Sigmoid colon (tissue), 7 donors: ENCODE data around the gene PCK1. TPM values are rescaled to one million over a fixed set of nuclear protein-coding genes. Genes with fewer than 3 reads are reported as not detected.

ENCODE experiments used
- DNase-seq: peaks from one replicate; pipeline ENCODE4 v3.0.0-alpha.2; 2019
- H3K27ac ChIP-seq, 4 donors: fragments of 200-600 bp; sonication (generic); one replicate each; pipeline ENCODE4 v1.5.1; 2016 to 2019; ENCODE audit warnings: mild to moderate bottlenecking in 1 of 4
- H3K27me3 ChIP-seq, 3 donors: fragments of 200-600 bp; sonication (generic); one replicate each; pipeline ENCODE4 v1.5.1; 2019; ENCODE audit warnings: mild to moderate bottlenecking in 1 of 3
- H3K36me3 ChIP-seq, 4 donors: fragments of 200-600 bp; sonication (generic); one replicate each; pipeline ENCODE4 v1.5.1; 2016 to 2019
- H3K4me1 ChIP-seq, 4 donors: fragments of 200-600 bp; sonication (generic); one replicate each; pipeline ENCODE4 v1.5.1; 2017 to 2019
- H3K4me3 ChIP-seq, 4 donors: fragments of 200-600 bp; sonication (generic); one replicate each; pipeline ENCODE4 v1.5.1; 2017 to 2019; ENCODE audit warnings: mild to moderate bottlenecking in 2 of 4, moderate library complexity in 1 of 4
- H3K9me3 ChIP-seq, 4 donors: fragments of 200-600 bp in 3 of 4; sonication (generic) in 3 of 4; one replicate each; pipeline versions ENCODE4 v1.5.1 to v1.6.1; 2013 to 2019
- EP300 ChIP-seq, 4 donors: sonication (generic); formaldehyde crosslinking; IDR thresholded peaks; one replicate each; pipeline ENCODE4 v1.6.1; 2017; ENCODE audit warnings: antibody characterized with exemption in 4 of 4
- POLR2A ChIP-seq, 2 donors: fragments of 450-650 bp; IDR thresholded peaks; one replicate each; pipeline ENCODE4 v1.6.1; 2016; ENCODE audit warnings: antibody characterized with exemption in 2 of 2, mild to moderate bottlenecking in 2 of 2, moderate library complexity in 2 of 2
- POLR2AphosphoS5 ChIP-seq, 4 donors: sonication (generic); formaldehyde crosslinking; IDR thresholded peaks; one replicate each; pipeline ENCODE4 v1.6.1; 2017; ENCODE audit warnings: antibody characterized with exemption in 4 of 4
- WGBS, 2 donors: extraction: QIAGEN DNeasy Blood & Tissue Kit; methylation state at CpG; one replicate each; pipeline ENCODE4 v1.1.7; 2013; 5-methylcytosine and 5-hydroxymethylcytosine counted together
- intact Hi-C: fragments of 100-400 bp; cut with DNase I; formaldehyde crosslinking; loops from one replicate; pipeline ENCODE4 v1.15.1; 2023
- polyA plus RNA-seq, 3 donors: library from polyadenylated mRNA; stranded (reverse); fragments of 200-250 nt; gene quantifications; one replicate each; pipeline ENCODE4 v1.2.3, GENCODE V29; 2013
- total RNA-seq, 4 donors: library from RNA; depleted of rRNA; stranded (reverse); fragments of >200 nt; gene quantifications; one replicate each; pipeline ENCODE4 v1.1.0, GENCODE V29; 2016
- TF ChIP-seq, protein P1 (sequence below), 4 experiments: fragments of 450-650 bp in 3 of 4; fragments of 200-600 bp in 1 of 4; IDR thresholded peaks; one replicate each; pipeline ENCODE4 v1.5.1; 2016 to 2019; ENCODE audit warnings: antibody characterized with exemption in 4 of 4, mild to moderate bottlenecking in 3 of 4, moderate library complexity in 2 of 4
- donor health status: healthy with polysubstance abuse.
- donor health status: Bipolar disorder and iron deficiency.
- donor health status: healthy.

PCK1 gene
- total and polyA plus RNA-seq, 7 donors, result 0.33 to 334 (median 7.5) TPM

DNA sequence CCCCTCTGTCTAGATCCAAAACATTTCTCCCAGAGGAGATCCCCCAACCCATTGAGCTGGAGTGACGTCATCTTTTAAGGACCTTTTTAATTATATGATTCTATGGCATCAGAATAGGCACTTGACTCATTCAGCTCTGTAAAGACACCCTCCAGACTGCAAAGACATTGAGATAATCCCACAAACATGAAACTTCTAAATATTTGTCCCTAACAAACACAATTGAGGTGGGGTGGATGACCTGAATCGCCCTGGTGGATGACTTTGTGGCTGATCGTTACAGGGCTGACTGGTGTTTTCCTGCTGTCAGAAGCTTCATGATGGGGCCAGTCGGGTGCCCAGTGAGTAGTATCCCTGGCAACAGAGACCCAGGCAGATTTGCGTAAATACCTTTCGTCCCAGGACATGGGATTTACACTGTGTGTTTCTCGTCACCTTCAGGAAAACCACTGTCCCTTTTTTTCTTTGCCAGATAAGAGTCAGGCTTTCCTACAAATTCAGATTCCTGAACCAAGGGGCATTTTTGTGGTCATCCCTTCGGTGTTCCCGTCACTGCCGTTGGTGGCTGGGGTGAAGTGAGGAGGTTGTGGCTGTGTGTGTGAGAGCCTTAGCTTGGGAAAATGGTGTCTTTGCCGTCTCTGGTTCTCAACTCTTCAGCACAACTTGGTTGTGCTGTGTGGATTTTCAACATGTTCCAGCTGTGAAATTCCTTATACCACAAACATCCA is 5.3 kb upstream of the PCK1 start:
- 74 to 84% methylated on average over 11 of the region's 11 CpGs for WGBS, 2 donors
- Histone ChIP-seq H3K36me3 (no peaks in the 10 kb centered on the region), H3K4me3 (no peak overlapping the region), H3K4me1 (no peaks in the 10 kb centered on the region), H3K27ac (no peak overlapping the region), H3K27me3 (peaks cover 0 to 21% (median 10%) of the 10 kb centered on the region in 3 donors), H3K9me3 (no peaks in the 10 kb centered on the region)
- TF ChIP-seq EP300 (IDR thresholded peaks at IDR 0.05) (no peak), POLR2AphosphoS5 (IDR thresholded peaks at IDR 0.05) (no peak), POLR2A (IDR thresholded peaks at IDR 0.05) (no peak)
- TF ChIP-seq, protein P1, sequence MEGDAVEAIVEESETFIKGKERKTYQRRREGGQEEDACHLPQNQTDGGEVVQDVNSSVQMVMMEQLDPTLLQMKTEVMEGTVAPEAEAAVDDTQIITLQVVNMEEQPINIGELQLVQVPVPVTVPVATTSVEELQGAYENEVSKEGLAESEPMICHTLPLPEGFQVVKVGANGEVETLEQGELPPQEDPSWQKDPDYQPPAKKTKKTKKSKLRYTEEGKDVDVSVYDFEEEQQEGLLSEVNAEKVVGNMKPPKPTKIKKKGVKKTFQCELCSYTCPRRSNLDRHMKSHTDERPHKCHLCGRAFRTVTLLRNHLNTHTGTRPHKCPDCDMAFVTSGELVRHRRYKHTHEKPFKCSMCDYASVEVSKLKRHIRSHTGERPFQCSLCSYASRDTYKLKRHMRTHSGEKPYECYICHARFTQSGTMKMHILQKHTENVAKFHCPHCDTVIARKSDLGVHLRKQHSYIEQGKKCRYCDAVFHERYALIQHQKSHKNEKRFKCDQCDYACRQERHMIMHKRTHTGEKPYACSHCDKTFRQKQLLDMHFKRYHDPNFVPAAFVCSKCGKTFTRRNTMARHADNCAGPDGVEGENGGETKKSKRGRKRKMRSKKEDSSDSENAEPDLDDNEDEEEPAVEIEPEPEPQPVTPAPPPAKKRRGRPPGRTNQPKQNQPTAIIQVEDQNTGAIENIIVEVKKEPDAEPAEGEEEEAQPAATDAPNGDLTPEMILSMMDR (IDR thresholded peaks at IDR 0.05), result no peak
- no peak for DNase-seq
- intact Hi-C loops, result no loop called here

DNA sequence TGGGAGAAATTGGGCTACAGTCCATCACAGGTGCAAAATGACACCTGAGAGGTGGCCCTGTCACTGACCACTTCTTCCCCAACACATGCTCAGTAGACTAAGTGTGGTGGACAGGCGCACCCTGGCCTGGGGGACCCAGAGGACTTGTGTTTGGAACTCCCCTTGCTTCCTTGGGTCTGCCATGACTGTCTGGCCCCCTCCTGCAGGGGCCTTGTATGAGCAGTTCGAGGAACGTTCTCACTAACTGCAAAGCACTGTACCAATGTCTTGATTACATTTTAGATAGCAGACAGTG is 4.0 kb upstream of the PCK1 start:
- Histone ChIP-seq H3K27me3 (peaks cover 0 to 10% (median 8%) of the 10 kb centered on the region in 3 donors), H3K4me3 (no peak overlapping the region), H3K9me3 (no peaks in the 10 kb centered on the region), H3K4me1 (no peaks in the 10 kb centered on the region), H3K27ac (no peak overlapping the region), H3K36me3 (no peaks in the 10 kb centered on the region)
- TF ChIP-seq POLR2AphosphoS5 (IDR thresholded peaks at IDR 0.05) (no peak), POLR2A (IDR thresholded peaks at IDR 0.05) (no peak), EP300 (IDR thresholded peaks at IDR 0.05) (no peak)
- TF ChIP-seq, protein P1 (IDR thresholded peaks at IDR 0.05), result no peak
- 86 to 92% methylated on average over 3 of the region's 3 CpGs for WGBS, 2 donors
- no peak for DNase-seq
- intact Hi-C loops, result no loop called here

DNA sequence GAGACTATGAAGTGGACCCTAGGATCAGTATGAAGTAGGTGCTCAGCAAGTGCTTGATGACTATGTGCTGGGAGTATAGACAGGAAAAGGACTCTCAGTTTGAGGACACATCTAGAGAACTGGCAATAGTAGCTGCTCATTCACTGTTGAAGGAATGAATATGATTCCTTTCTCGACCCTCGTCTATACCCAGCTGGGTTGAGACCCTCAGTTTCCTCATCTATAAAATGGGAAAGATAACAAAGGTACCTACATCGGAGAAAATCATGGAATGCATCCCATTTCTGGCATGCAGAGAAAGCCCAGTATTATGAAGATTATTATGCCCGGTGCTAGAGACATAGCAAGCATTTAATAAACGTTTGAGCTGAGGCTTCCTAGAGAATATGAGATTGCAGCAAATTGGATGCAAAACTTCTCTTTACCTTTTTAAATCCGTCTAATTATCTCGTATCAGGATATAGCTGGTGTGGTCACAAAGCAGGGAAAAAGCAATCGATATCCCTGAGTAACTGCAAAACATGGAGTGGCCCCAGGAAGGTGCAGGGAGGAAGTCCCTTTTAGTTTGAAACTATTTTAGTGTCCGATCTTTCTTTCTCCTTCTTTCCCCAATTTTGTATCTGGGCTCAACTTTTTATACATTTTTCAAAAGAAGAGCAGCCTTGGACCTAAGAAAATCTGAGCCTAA is 2.8 kb upstream of the PCK1 start:
- H3K4me1 ChIP-seq, result no peaks in the 10 kb centered on the region
- no peaks in the 10 kb centered on the region for H3K9me3 ChIP-seq
- H3K27ac ChIP-seq, result no peak overlapping the region
- no peaks in the 10 kb centered on the region for H3K36me3 ChIP-seq
- H3K4me3 ChIP-seq, result no peak overlapping the region
- no peak for DNase-seq
- 57 to 81% methylated on average over 9 of the region's 9 CpGs for WGBS, 2 donors
- intact Hi-C loops, result no loop called here
- peaks cover 0 to 10% (median 5%) of the 10 kb centered on the region in 3 donors for H3K27me3 ChIP-seq
- TF ChIP-seq, protein P1 (IDR thresholded peaks at IDR 0.05), result no peak
- no peak for TF ChIP-seq EP300 (IDR thresholded peaks at IDR 0.05)
- TF ChIP-seq POLR2AphosphoS5 (IDR thresholded peaks at IDR 0.05), result no peak
- TF ChIP-seq POLR2A (IDR thresholded peaks at IDR 0.05), result no peak

DNA sequence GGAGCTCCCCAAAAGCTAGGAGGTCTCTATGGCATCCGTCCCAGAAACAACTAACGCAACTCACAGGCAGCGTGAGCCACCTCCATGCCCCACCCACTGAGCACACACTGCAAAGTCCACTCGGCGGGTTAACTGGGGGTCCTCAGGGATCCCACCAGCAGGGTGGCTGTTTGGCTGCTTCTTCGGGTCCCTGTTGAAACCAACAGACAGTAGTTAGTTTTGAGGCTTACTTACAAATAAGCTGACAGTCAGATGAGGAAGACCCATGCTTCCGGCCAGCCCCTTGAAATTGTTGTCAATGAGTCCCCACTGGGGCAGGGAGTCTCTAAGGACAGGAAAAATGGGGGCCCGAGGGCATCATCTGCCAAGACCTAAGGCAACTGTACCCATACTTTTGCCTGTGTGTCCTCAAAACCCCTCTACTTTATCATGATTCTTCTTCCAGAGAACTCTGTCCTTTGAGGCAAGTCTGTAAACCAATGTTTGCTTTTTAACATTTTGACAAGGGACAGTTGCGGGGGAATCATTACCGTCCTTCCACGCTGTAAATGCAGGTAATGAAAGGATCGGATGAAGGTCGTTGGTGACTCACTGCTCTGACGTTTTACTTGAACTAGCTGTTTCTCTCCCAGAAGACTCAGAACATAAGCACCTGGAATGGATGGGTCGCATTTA is 2.2 kb upstream of the PCK1 start:
- WGBS, 2 donors, result 26 to 61% methylated on average over 15 of the region's 15 CpGs
- no peak overlapping the region for H3K4me3 ChIP-seq
- intact Hi-C loops, result no loop called here
- H3K36me3 ChIP-seq, result no peaks in the 10 kb centered on the region
- peaks cover 0 to 10% (median 5%) of the 10 kb centered on the region in 3 donors for H3K27me3 ChIP-seq
- DNase-seq, result no peak
- H3K9me3 ChIP-seq, result no peaks in the 10 kb centered on the region
- no peak for TF ChIP-seq POLR2A (IDR thresholded peaks at IDR 0.05)
- TF ChIP-seq, protein P1 (IDR thresholded peaks at IDR 0.05), result no peak
- TF ChIP-seq EP300 (IDR thresholded peaks at IDR 0.05), result no peak
- no peaks in the 10 kb centered on the region for H3K4me1 ChIP-seq
- no peak overlapping the region for H3K27ac ChIP-seq
